HG02840 (cell line): ENCODE results near the gene RIC8A.
"Not testable (repeated sequence)": the region's sequence is repeated elsewhere in the genome, so short reads cannot be mapped to it uniquely, and the experiment has no call there.

ENCODE experiments used
- ATAC-seq: cut with Tn5 transposase; IDR thresholded peaks from one replicate; pipeline ENCODE4 v1.9.1; 2021; ENCODE audit warnings: mild to moderate bottlenecking, moderate library complexity, moderate number of reproducible peaks; ENCODE audit not compliant: unreplicated experiment, low FRiP score

RIC8A gene

DNA sequence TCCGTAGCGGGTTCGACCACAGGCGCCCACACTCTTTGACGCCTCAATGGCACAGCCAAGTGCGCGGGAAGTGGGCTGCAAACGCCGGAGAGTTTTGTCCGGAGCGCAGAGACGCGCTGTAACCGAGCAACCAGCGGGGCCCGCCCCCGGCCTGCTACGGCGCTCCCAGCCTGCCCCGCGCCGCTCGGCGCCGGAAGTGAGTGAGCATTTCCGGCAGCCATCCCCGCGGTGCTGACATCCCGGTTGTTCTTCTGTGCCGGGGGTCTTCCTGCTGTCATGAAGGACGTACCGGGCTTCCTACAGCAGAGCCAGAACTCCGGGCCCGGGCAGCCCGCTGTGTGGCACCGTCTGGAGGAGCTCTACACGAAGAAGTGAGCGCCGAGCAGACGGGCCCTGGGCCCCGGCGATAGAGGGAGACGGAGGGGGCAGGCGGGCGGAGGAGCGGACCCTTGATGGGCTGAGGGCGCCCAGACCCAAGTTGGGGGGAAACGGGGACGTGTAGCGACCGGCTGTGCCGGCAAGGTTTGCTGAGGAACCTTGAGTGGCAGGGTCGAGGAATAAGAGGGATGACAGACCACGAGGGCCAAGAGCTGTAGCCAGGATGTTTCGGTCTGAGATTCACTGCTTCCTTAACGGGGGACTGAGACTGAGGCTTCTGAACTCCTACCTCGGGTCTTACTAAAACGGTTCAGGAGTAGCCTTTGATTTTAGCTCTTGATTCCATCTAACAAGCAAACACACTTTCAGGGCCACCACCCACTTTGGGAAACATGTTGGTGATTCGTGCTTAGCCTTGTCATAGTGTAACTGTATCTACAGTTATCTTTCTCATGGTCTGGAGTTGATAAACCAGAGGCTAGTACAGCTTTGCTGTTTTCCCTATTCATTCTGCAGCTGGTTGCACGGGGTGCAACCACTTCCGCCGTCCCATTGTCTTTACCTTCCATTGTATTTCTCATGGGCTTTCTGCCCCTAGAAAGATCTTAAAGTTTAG is 29.6 kb downstream of the RIC8A start, which contains the start of gene PSMD13:
PSMD13 (plus strand) TSS at position 203 of the 994 bp plus-strand sequence; CDS start at position 277, 74 bp downstream.
- ATAC-seq: peak; percentile 83

- not testable (repeated sequence) for ATAC-seq
Observed at GRCh38 chr11:238346-238745, 30.8 kb downstream of the RIC8A start.

DNA sequence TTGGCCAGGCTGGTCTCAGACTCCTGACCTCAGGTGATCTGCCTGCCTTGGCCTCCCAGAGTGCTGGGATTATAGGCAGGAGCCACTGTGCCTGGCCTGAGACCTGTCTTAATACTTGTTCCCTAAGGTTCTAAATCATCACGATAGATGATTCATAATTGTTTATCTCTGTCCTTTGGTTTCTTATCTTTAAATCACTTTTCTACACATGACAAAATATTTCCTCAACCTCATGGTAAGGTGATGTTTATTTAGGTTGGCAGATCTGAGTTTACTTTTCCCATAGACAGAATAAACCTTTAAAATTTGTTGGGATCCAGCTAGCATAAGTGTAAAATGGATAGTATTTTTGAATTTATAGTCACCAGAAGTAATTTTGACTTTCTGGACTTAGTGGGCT is 32.8 kb downstream of the RIC8A start:
- no peak for ATAC-seq

DNA sequence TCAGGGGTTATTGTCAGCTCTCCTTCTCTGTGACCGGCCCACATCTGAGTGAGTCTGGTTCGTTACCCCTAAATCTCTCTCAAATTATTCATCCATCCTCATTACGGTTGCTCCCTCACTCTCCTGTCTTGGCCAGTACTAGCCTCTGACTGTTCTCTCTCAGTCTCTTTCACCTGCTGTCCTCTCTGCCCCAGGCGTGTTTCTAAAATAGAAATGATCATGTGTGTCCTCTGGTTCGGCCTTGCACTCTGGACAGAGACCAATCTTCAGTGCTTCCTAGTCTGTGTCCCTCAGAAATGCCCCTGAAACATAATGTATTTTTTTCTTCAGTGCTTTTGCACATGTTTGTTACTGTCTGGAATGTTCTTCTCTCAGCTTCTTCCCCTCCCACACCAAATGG is 34.1 kb downstream of the RIC8A start:
- no peak for ATAC-seq

DNA sequence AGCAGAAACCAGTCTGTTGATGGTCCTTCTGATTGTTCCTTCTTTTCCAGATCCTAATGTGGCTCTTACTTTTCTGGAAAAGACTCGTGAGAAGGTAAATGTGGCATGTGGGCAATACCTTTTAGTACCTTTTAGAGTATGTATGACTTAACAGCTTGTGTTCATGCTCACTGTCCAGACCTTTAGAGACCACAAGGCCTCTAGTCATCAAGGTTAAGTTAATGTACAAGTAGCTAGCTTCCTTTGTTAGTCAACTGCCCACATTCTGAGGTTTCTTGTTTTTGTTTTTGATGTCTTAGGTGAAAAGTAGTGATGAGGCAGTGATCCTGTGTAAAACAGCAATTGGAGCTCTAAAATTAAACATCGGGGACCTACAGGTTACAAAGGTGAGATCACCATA is 36.9 kb downstream of the RIC8A start:
- no peak for ATAC-seq

- no peak for ATAC-seq
Observed at GRCh38 chr11:249062-249461, 41.6 kb downstream of the RIC8A start.

- no peak for ATAC-seq
Observed at GRCh38 chr11:250274-250673, 42.8 kb downstream of the RIC8A start.

GRCh38 chr11:250740-251299 is 43.3 kb downstream of the RIC8A start:
- no peak for ATAC-seq

DNA sequence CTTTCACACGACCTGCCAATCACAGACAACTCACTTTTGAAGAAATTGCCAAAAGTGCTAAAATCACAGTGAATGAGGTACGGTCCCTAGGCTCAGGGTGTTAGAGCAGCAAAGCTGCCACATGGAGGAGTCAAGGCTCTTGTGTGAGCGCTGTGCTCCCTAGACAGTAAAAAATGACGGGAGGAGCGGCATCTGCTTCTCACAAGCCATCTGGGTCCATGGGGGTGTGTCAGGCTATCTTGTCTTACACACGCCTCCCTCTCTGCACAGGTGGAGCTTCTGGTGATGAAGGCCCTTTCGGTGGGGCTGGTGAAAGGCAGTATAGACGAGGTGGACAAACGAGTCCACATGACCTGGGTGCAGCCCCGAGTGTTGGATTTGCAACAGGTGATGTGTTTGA is 44.0 kb downstream of the RIC8A start:
- ATAC-seq: no peak

DNA sequence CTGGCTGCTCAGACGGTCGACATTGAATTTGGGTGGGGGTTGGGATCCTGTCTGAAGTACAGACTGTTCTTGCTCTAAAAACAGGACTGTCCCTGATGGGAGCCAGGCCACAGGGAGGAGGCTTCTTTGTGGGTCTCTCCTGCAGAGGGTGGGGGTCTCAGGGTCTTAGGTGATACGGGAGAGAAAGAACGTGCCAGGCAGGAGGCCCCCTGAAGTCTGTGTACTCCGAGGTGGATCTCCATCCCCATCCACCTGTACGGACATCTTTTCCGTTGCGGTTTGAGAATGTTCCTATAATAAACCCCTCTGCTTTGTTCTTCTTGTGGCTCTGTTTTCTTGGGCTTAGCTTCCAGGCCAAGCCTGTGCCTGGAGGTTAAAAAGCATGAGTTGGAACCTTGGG is 45.2 kb downstream of the RIC8A start:
- ATAC-seq: no peak

GRCh38 chr11:253160-253885 is 45.8 kb downstream of the RIC8A start:
- no peak for ATAC-seq

GRCh38 chr11:253886-254270 is 46.4 kb downstream of the RIC8A start:
- ATAC-seq: no peak

GRCh38 chr11:255176-255575 is 47.7 kb downstream of the RIC8A start:
- no peak for ATAC-seq

DNA sequence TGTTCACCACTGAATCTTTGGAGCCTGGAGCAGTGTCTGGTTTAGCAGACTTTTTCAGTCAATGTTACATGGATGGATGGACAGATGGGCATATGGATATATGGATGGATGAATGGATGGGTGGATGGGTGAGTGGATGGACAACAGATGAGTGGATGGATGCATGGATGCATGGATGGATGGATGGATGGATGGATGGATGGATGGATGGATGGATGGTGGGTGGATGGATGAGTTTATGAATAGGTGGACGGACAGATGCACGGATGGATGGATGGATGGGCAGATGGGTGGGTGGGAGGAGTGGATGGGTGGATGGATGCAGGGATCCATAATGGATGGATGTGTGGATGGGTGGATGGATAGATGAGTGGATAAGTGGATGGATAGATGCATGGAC is 48.3 kb downstream of the RIC8A start:
- no peak for ATAC-seq

- ATAC-seq: no peak
Observed at GRCh38 chr11:256952-257737, 49.6 kb downstream of the RIC8A start.

DNA sequence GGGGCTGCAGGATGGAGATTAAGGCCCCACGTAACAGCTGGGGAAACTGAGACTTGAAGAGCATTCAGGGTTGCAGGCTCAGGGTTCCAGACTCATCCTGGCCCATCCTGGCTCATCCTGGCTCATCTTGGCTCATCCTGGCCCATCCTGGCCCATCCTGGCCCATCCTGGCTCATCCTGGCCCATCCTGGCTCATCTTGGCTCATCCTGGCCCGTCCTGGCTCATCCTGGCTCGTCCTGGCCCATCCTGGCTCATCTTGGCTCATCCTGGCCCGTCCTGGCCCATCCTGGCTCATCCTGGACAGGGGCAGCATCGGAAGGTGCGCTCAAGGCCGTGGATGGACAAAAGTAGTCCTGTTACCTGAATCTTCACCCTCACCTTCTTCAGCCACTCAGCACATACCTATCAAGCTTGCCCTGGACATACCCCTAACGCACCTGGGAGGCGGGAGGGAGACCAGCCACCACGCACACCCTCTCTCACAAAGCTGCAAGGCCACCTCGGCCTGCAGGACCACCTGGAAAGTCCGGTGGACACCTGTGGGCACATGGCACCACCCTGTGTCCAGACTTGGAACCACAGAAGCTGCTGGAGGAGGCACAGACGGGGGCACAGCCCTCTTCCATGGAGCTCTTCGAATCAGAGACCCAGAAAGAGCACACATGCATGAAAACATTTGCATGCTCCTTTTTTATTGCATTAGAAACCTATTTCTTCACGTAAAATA is 50.4 kb downstream of the RIC8A start:
- ATAC-seq: no peak

DNA sequence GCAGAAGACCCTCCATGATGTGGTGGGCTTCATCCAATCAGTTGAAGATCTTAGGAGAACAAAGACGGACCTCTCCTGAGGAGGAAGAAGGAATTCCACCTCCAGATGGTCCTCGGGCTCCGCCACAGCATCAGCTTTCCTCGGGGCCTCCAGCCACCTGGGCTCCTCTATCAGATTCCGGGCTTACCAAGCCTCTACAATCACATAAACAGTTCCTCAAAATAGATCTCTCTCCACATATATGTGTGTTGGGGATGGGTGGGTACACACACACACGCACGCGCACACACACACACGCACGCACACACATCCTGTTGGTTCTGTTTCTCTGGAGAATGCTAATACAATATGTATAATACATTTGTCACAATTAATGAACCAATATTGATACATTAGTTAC is 51.9 kb downstream of the RIC8A start:
- ATAC-seq: no peak

DNA sequence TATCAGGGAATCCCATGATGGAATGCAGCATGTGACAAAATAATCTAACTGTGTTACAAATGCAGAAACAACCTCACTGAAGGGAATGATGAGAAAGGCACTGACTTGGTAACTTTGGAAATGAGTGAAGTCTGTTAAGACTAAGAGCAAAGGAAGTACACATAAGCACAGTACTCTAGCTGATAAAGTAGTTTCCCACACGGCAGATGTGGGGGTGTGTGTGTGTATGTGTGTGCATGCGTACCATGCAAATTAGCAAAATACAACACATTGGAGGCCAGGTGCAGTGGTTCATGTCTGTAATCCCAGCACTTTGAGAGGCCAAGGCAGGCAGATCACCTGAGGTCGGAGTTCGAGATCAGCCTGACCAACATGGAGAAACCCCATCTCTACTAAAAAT is 54.1 kb downstream of the RIC8A start:
- ATAC-seq: no peak
